Dermis blood vessel endothelial cell (primary cell): ENCODE measurements around the gene PHTF1. TPM values are rescaled to one million over a fixed set of nuclear protein-coding genes. Genes with fewer than 3 reads are reported as not detected.

Source experiments
- DNase-seq: peaks from one replicate; pipeline ENCODE4 v3.0.0; 2010
- total RNA-seq: library from RNA; depleted of rRNA; stranded (reverse); fragments of >200 nt; gene quantifications from 2 replicates; pipeline ENCODE4 v1.2.3, GENCODE V29; 2014

PHTF1 gene
- total RNA-seq, 1 donor from 2014 or later, result 69.4 TPM

DNA sequence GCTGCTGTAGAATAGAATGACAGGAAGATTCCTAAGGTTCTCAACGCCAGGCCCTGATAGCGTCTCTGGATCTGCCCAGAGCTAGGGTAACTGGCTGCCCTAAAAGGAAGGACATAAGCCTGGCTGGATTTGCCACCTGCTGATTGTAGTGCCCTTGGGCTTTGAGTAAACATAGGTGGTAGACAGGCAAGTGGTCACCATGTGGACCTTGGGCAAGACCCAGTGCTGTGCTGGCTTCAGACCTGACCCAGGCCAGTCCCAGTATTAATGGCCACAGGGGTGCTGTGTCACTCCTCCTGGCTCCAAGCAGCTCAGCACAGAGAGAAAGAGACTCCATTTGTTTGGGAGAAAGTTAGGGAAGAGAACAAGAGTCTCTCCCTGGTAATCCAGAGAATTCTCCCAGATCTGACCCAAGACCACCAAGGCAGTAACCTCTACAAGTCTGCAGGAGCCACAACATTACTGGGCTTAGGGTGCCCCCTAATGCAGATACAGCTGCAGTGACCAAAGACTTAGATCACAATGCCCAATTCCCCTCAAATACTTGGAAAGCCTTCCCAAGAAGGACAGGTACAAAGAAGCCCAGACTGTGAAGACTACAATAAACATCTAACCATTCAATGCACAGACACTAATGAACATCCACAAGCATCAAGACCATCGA is 44.5 kb downstream of the PHTF1 start:
- DNase-seq, result no peak

DNA sequence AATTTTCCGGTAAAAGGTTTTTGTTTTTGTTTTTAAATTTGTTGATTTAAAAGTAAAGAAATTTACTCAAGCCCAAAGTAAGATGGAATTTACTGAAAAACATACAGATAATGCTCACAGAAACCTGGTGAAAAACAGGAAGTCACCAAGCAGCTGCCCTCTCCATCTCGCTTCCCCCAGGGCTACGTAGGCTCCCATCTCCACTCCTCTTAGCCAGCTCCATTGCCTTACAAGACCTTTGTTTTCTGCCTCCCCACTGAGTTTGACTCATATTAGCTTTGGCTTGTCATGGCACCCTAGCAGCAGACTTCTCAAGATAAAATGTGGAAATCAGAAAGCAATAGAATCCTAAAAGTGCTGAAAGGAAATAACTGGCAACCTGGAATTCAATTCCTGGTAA is 57.9 kb downstream of the PHTF1 start:
- peak; percentile 24 for DNase-seq

DNA sequence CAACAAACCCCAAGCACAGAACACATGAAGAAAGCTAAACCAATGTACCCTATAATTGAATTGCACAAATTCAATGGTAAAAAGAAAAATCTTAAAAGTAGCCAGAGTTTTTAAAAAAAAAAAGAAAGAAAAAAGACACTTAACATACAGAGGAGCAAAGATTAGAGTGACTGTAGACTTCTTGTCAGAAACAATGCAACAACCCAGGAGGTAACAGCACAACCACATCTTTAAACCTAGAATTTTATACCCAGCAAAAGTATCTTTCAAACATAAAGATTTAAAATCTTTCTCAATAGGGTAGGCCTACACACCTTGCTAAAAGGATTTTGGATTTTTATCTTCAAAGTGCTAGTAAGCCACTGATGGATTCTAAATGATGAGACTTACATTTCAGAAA is 64.4 kb downstream of the PHTF1 start:
- no peak for DNase-seq

DNA sequence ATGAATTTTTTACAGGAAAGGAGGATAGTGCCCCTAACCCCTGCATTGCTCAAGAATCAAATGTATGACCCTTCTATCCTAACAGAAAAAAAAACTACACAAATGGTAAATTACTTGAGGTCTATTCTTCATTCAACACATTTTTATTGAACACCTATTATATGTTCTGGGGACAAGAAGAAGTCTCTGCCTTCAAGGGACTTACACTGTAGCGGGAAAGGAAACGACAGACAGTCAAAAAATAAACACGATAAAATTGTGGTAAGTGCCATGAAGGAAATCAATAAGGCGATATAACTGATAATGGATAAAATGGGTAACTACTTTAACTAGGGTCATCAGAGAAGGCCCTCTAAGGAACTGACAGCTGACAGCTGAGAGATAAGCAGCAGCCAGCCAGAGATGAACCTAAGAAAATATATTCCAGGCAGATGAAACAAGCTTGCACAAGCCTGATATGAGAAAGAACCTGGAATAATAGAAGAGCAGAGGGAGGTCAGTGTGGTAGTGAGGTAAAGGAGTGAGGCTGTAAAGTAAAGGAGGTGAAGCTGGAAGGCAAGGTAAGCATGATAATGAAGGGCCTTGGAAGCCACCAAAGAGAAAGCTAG is 66.4 kb downstream of the PHTF1 start:
- DNase-seq, result no peak

DNA sequence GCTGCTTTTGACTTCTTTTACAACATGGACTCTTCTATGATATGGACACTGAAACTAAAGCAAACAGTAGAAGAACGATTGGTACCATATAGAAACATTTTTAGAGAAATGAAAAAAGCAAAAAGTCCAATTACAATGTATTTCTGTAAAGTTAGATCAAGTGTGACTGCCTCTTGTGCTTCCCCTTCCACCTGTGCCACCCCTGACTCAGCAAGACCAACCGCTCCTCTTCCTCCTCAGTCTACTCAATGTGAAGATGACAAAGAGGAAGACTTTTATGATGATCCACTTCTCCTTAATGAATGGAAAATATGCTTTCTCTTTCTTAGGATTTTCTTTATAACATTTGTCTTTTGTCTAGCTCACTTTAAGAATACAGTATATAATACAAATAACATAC is 66.9 kb downstream of the PHTF1 start:
- no peak for DNase-seq

- no peak for DNase-seq
Observed at GRCh38 chr1:113691184-113691583, 68.1 kb downstream of the PHTF1 start.

DNA sequence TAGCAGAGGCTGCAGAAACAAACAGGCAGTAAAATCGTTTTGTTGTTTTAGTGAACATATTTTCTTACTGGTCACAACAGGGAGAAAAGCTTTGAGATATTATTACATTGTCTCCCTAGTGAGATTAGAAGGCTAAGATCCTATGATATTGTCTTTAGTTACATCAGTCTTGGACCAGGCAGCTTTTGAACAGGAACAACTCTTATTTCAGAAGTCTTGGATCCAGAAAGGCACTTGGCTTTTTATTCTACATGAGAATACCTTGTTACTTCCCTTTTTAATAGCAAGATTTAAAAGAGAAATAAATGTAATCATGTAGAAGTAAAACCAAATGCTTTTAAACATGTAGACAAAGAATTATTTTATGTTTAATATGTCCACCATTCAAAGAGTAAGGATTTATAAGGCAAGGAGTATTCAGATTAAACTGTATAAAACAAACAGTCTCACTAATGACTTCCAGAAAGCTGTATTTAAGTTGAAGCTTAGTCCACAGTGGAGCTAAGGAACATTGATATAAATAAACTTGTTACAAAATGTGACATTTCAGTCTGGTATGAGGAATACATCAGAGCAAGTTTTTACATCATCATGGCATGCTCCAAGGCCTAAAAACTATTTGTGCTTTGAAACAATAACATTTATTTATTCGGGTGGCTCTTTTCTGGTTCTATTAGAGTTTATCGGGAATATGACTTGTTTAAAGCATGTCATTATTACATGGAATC is 72.2 kb downstream of the PHTF1 start:
- DNase-seq, result no peak

GRCh38 chr1:113684153-113684541 is 75.1 kb downstream of the PHTF1 start:
- DNase-seq, result peak; percentile 60

DNA sequence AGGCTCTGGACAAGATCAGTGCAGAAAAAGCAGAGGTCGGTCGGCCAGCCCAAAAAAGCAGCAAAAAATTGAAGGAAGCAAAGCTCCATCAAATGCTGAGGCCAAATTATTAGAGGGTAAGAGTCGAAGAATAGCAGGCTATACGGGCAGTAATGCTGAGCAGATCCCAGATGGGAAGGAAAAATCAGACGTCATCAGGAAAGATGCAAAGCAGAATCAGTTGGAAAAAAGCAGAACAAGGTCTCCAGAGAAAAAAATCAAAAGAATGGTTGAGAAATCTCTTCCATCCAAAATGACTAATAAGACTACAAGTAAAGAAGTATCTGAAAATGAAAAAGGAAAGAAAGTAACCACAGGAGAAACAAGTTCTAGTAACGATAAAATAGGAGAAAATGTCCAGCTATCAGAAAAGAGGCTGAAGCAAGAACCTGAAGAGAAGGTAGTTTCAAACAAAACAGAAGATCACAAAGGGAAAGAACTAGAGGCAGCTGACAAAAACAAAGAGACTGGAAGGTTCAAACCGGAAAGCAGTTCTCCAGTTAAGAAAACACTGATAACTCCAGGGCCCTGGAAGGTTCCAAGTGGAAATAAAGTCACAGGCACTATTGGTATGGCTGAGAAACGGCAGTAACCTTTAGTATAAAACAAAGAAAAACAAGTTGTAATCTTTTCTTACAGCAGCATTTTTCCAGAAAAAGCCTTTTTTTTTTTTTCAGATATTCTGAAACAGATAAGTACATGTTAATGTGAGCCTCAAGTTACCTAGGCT is 75.7 kb downstream of the PHTF1 start:
- DNase-seq, result peak; percentile 64

DNA sequence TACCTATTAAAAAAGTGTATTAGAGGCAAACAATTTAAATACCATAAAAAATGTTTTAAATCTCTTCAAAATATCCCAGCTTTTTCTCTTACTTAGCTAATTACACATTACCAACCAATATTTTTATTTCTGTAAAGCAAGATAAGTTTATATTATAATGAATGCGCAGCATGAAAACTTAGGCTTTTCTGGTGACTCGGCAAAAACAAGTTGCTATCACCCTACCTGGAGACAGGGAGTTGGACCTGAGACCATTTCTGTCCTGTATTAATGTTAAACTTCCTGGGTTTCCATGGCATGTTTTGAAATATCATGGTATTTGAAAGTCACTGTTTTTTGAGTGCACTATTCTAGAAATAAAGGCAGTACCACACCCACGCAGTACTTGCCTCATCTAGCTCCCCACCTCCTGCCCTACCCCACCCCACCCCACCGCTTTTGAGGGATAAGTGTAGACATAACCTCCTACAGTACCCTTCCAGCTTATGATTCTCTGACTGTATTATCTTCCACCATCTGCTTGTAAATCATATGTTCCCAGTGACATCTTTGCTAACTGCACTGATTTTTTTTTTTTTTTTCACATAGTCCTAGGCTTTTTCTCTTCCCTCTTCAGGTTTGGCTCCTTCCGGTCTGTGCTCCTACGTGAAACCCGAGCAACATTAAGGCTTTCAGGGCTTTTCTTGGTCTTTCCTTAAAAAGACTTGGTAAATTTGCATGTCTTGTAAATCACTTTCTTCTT is 77.5 kb downstream of the PHTF1 start:
- DNase-seq, result no peak

DNA sequence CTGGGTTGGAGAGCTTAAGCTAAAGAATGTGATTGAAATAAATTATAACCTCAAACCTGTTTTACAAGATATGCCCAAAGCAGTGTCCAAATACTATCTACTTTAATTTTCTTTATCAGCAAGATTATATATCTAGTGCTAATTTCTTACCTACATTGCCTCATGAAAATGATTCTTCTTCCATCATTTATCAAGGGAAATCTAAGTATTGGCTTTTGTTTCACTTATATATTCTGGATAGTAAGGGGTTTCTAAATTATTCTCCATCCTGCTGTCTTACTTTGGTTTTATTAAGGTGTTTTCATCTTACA is 81.2 kb downstream of the PHTF1 start:
- DNase-seq, result no peak

GRCh38 chr1:113677250-113678158 is 81.8 kb downstream of the PHTF1 start:
- peak; percentile 76 for DNase-seq

- no peak for DNase-seq
Observed at GRCh38 chr1:113676524-113676923, 82.8 kb downstream of the PHTF1 start.

DNA sequence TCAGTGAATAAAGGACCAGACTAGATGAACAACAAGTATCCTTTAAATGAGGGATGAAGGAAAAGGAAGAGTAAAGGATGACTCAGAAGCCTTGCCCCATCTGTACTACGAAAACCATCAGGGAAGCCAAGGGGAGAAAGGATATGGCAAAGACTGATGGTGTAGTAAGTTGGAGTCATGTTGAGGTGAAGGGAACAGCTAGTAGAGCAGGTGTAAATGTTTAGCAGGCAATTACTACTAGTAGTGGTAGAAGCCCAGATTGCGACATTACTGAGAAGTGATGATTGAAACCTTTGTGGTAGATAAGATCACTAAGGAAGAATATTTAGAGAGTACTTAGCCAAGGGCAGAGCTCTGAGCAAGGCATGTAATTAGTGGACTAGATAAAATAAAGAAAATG is 84.0 kb downstream of the PHTF1 start:
- DNase-seq, result no peak

GRCh38 chr1:113674591-113674990 is 84.7 kb downstream of the PHTF1 start:
- DNase-seq, result no peak

- DNase-seq, result no peak
Observed at GRCh38 chr1:113672491-113672890, 86.8 kb downstream of the PHTF1 start.

GRCh38 chr1:113670650-113671049 is 88.6 kb downstream of the PHTF1 start:
- no peak for DNase-seq

DNA sequence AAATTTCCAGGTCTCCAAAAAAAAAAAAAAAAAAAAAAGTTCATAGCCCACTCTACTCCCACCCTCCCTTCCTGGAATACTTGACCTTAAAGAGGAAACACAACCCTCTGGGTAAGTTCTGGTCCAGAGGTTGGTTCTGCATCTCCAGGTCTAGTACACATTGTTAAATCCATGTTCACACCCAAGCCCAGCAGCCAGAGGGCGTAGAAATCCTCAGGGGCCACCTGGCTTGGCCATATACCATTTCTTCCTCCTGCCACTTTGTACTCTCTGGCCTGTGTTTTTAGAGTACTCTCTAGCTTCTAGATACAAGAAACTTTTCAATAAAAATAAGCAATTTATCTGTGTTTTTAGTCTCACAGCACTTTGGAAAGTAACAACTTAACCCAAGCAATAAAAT is 89.3 kb downstream of the PHTF1 start:
- DNase-seq, result no peak

DNA sequence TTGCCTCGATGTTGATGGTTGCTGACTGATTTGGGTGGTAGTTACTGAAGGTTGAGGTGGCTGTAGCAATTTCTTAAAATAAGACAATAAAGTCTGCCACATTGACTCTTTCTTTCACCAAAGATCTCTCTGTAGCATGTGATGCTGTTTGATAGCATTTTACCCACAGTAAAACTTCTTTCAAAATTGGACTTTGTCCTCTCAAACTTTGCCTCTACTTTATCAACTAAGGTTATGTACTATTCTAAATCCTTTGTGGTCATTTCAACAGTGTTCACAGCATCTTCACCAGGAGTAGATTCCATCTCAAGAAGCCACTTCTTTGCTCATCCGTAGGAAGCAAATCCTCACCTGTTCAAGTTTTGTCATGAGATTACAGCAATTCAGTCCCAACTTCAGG is 93.2 kb downstream of the PHTF1 start:
- no peak for DNase-seq

DNA sequence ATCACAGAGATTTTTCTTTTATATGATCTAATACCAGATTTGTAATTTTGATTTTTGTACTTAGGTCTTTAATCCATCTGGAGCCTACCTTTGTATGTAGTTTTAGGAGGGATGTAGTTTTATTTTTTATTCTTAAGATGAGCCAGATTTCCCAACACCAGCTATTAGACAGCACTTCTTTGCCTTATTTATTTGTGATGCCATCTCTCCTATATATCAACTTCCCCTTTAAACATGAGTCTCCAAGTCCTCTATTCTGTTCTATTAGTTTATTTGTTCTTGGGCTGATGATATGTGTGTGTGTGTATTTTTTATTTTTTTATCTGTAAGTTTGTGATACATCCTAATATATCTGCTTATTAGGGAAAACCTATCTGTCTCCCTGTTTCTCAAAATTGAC is 94.2 kb downstream of the PHTF1 start:
- DNase-seq, result no peak

DNA sequence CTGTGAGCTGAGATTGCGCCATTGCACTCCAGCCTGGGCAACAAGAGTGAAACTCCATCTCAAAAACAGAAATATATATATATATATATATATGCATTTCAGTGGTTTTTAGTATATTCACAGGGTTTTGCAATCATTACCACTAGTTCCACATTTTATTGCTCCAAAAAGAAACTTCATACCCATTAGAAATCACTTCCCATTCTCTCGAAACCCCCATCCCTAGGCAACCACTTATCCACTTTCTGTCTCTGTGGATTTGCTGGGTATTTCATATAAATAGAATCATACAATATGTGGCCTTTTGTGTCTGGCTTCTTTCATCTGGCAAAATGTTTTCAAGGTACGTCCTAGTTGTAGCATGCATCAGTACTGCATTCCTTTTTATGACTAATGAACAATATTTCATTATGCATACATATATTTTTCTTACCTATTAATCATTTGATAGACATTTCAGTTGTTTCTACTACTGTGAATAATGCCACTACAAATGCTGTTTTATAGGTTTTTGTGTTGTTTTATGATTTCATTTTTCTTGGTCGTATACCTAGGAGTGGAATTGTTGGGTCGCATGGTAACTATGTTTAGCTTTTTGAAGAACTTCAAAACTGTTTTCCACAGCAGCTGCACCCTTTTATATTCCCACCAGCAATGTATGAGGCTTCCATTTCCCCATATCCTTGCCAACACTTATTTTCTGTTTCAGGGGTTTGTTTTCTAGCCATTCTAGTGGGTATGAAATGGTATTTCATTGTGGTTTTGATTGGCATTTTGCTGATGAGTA is 95.9 kb downstream of the PHTF1 start:
- DNase-seq, result no peak
